Immature natural killer cell (primary cell): ENCODE data around the gene PRKCA. TPM values are rescaled to one million over a fixed set of nuclear protein-coding genes. Genes with fewer than 3 reads are reported as not detected.

Source experiments
- DNase-seq, 3 donors: peaks; one replicate each; pipeline ENCODE4 v3.0.0; 2022; ENCODE audit warnings: mixed read lengths in 1 of 3
- H3K27ac Mint-ChIP-seq, 6 donors: one replicate each; pipeline ENCODE4 v1.8.0; 2020; ENCODE audit warnings: mixed read lengths in 6 of 6, mild to moderate bottlenecking in 5 of 6, inconsistent platforms in 4 of 6, moderate library complexity in 3 of 6
- H3K27me3 Mint-ChIP-seq, 3 donors: one replicate each; pipeline ENCODE4 v1.8.0; 2020 to 2021; ENCODE audit warnings: low read depth in 3 of 3, mild to moderate bottlenecking in 3 of 3, mixed read lengths in 3 of 3, moderate library complexity in 3 of 3, inconsistent platforms in 1 of 3
- H3K36me3 Mint-ChIP-seq, 3 donors: one replicate each; pipeline ENCODE4 v1.8.0; 2020; ENCODE audit warnings: mixed read lengths in 3 of 3, inconsistent platforms in 2 of 3, mild to moderate bottlenecking in 2 of 3
- H3K4me1 Mint-ChIP-seq, 2 donors: one replicate each; pipeline ENCODE4 v1.8.0; 2020; ENCODE audit warnings: inconsistent platforms in 2 of 2, mild to moderate bottlenecking in 2 of 2, mixed read lengths in 2 of 2, moderate library complexity in 1 of 2
- H3K4me3 Mint-ChIP-seq, 5 donors: one replicate each; pipeline ENCODE4 v1.8.0; 2020; ENCODE audit warnings: mild to moderate bottlenecking in 5 of 5, mixed read lengths in 5 of 5, inconsistent platforms in 3 of 5, moderate library complexity in 3 of 5
- H3K9me3 Mint-ChIP-seq, 6 donors: one replicate each; pipeline ENCODE4 v1.8.0; 2020; ENCODE audit warnings: mild to moderate bottlenecking in 6 of 6, mixed read lengths in 6 of 6, inconsistent platforms in 4 of 6, moderate library complexity in 3 of 6
- polyA plus RNA-seq, 3 donors: library from polyadenylated mRNA; unstranded; fragments of 300-500 nt; fragmentation: Illumina TruSeq; gene quantifications; one replicate each; pipeline ENCODE4 v1.2.3, GENCODE V29; 2021

The PRKCA gene
- polyA plus RNA-seq, 3 donors from 2014 or later: 0.18 to 1.3 (median 0.28) TPM

- Mint-ChIP-seq H3K36me3 (peaks cover 0 to 3% (median 0%) of the 10 kb centered on the region in 3 donors), H3K9me3 (peaks cover 0 to 2% (median 0%) of the 10 kb centered on the region in 6 donors), H3K4me3 (no peak overlapping the region), H3K27ac (peak overlapping the region in 4 of 6 donors; percentile 4 to 72 (median 36)), H3K4me1 (peaks cover 50 to 53% of the 10 kb centered on the region in 2 donors), H3K27me3 (peaks cover 0 to 1% (median 0%) of the 10 kb centered on the region in 3 donors)
- no peak for DNase-seq
Observed at GRCh38 chr17:66677201-66677981, 375.0 kb downstream of the PRKCA start.

- Mint-ChIP-seq H3K36me3 (peaks cover 0 to 3% (median 0%) of the 10 kb centered on the region in 3 donors), H3K4me3 (no peak overlapping the region), H3K4me1 (peaks cover 48 to 51% of the 10 kb centered on the region in 2 donors), H3K27me3 (peaks cover 0 to 1% (median 0%) of the 10 kb centered on the region in 3 donors), H3K27ac (peak overlapping the region in 2 of 6 donors; percentile 4 to 72), H3K9me3 (peaks cover 0 to 2% (median 0%) of the 10 kb centered on the region in 6 donors)
- DNase-seq: no peak
Observed at GRCh38 chr17:66678061-66678460, 375.6 kb downstream of the PRKCA start.

GRCh38 chr17:66678827-66679226 is 376.4 kb downstream of the PRKCA start:
- DNase-seq: no peak
- Mint-ChIP-seq H3K27me3 (peaks cover 0 to 1% (median 0%) of the 10 kb centered on the region in 3 donors), H3K36me3 (peaks cover 0 to 4% (median 2%) of the 10 kb centered on the region in 3 donors), H3K27ac (peak overlapping the region in 4 of 6 donors; percentile 4 to 42 (median 30)), H3K4me3 (peak overlapping the region in 1 of 5 donors; percentile 27), H3K4me1 (peaks cover 40 to 43% of the 10 kb centered on the region in 2 donors), H3K9me3 (peaks cover 0 to 2% (median 0%) of the 10 kb centered on the region in 6 donors)

GRCh38 chr17:66679631-66680517 is 377.5 kb downstream of the PRKCA start:
- peaks cover 0 to 1% (median 0%) of the 10 kb centered on the region in 3 donors for H3K27me3 Mint-ChIP-seq
- peak overlapping the region in 1 of 5 donors; percentile 0 for H3K4me3 Mint-ChIP-seq
- peaks cover 0 to 2% (median 0%) of the 10 kb centered on the region in 6 donors for H3K9me3 Mint-ChIP-seq
- H3K36me3 Mint-ChIP-seq: peaks cover 0 to 6% (median 4%) of the 10 kb centered on the region in 3 donors
- H3K4me1 Mint-ChIP-seq: peaks cover 30 to 32% of the 10 kb centered on the region in 2 donors
- peak overlapping the region in 1 of 6 donors; percentile 56 for H3K27ac Mint-ChIP-seq
- DNase-seq: no peak

GRCh38 chr17:66682283-66682682 is 379.9 kb downstream of the PRKCA start:
- H3K4me1 Mint-ChIP-seq: peaks cover 26 to 30% of the 10 kb centered on the region in 2 donors
- H3K9me3 Mint-ChIP-seq: peaks cover 0 to 2% (median 0%) of the 10 kb centered on the region in 6 donors
- no peak overlapping the region for H3K27ac Mint-ChIP-seq
- DNase-seq: no peak
- peaks cover 4 to 8% (median 6%) of the 10 kb centered on the region in 3 donors for H3K36me3 Mint-ChIP-seq
- no peaks in the 10 kb centered on the region for H3K27me3 Mint-ChIP-seq
- no peak overlapping the region for H3K4me3 Mint-ChIP-seq

GRCh38 chr17:66684261-66684660 is 381.8 kb downstream of the PRKCA start:
- no peaks in the 10 kb centered on the region for H3K9me3 Mint-ChIP-seq
- H3K27me3 Mint-ChIP-seq: no peaks in the 10 kb centered on the region
- H3K4me3 Mint-ChIP-seq: no peak overlapping the region
- no peak overlapping the region for H3K27ac Mint-ChIP-seq
- H3K4me1 Mint-ChIP-seq: peaks cover 8 to 18% of the 10 kb centered on the region in 2 donors
- peaks cover 12 to 22% (median 20%) of the 10 kb centered on the region in 3 donors for H3K36me3 Mint-ChIP-seq
- no peak for DNase-seq

- Mint-ChIP-seq H3K9me3 (no peaks in the 10 kb centered on the region), H3K4me1 (peaks cover 3 to 18% of the 10 kb centered on the region in 2 donors), H3K4me3 (no peak overlapping the region), H3K27me3 (peaks cover 0 to under 1% (median 0%) of the 10 kb centered on the region in 3 donors), H3K27ac (no peak overlapping the region), H3K36me3 (peaks cover 16 to 27% (median 25%) of the 10 kb centered on the region in 3 donors)
- DNase-seq: no peak
Observed at GRCh38 chr17:66684731-66685130, 382.3 kb downstream of the PRKCA start.

- H3K9me3 Mint-ChIP-seq: no peaks in the 10 kb centered on the region
- DNase-seq: no peak
- H3K27ac Mint-ChIP-seq: no peak overlapping the region
- H3K4me1 Mint-ChIP-seq: peaks cover 18 to 30% of the 10 kb centered on the region in 2 donors
- no peak overlapping the region for H3K4me3 Mint-ChIP-seq
- peaks cover 17 to 34% (median 32%) of the 10 kb centered on the region in 3 donors for H3K36me3 Mint-ChIP-seq
- H3K27me3 Mint-ChIP-seq: peaks cover 1 to 6% (median 4%) of the 10 kb centered on the region in 3 donors
Observed at GRCh38 chr17:66686601-66687000, 384.2 kb downstream of the PRKCA start.

- peak overlapping the region in 1 of 6 donors; percentile 72 for H3K27ac Mint-ChIP-seq
- H3K4me3 Mint-ChIP-seq: no peak overlapping the region
- DNase-seq: no peak
- peaks cover 29 to 41% of the 10 kb centered on the region in 2 donors for H3K4me1 Mint-ChIP-seq
- H3K36me3 Mint-ChIP-seq: peaks cover 17 to 43% (median 34%) of the 10 kb centered on the region in 3 donors
- H3K9me3 Mint-ChIP-seq: no peaks in the 10 kb centered on the region
- H3K27me3 Mint-ChIP-seq: peaks cover 1 to 9% (median 4%) of the 10 kb centered on the region in 3 donors
Observed at GRCh38 chr17:66687570-66688284, 385.3 kb downstream of the PRKCA start.

GRCh38 chr17:66689221-66689620 is 386.8 kb downstream of the PRKCA start:
- H3K4me3 Mint-ChIP-seq: no peak overlapping the region
- peaks cover 35 to 44% of the 10 kb centered on the region in 2 donors for H3K4me1 Mint-ChIP-seq
- H3K36me3 Mint-ChIP-seq: peaks cover 14 to 43% (median 30%) of the 10 kb centered on the region in 3 donors
- H3K27ac Mint-ChIP-seq: peak overlapping the region in 3 of 6 donors; percentile 15 to 69 (median 32)
- DNase-seq: no peak
- peaks cover 1 to 9% (median 4%) of the 10 kb centered on the region in 3 donors for H3K27me3 Mint-ChIP-seq
- H3K9me3 Mint-ChIP-seq: no peaks in the 10 kb centered on the region

GRCh38 chr17:66690166-66690565 is 387.8 kb downstream of the PRKCA start:
- H3K36me3 Mint-ChIP-seq: peaks cover 19 to 50% (median 37%) of the 10 kb centered on the region in 3 donors
- peaks cover 3 to 9% (median 4%) of the 10 kb centered on the region in 3 donors for H3K27me3 Mint-ChIP-seq
- H3K4me1 Mint-ChIP-seq: peaks cover 35 to 44% of the 10 kb centered on the region in 2 donors
- H3K9me3 Mint-ChIP-seq: no peaks in the 10 kb centered on the region
- DNase-seq: no peak
- peak overlapping the region in 1 of 5 donors; percentile 41 for H3K4me3 Mint-ChIP-seq
- peak overlapping the region in 5 of 6 donors; percentile 18 to 90 (median 69) for H3K27ac Mint-ChIP-seq

- Mint-ChIP-seq H3K27ac (peak overlapping the region; percentile 61 to 95 (median 86)), H3K36me3 (peaks cover 21 to 62% (median 51%) of the 10 kb centered on the region in 3 donors), H3K9me3 (peaks cover 0 to 1% (median 0%) of the 10 kb centered on the region in 6 donors)
Observed at GRCh38 chr17:66691644-66692420, 389.4 kb downstream of the PRKCA start.

More at GRCh38 chr17:66691644-66692420, 389.4 kb downstream of the PRKCA start:
- Mint-ChIP-seq H3K4me1 (peaks cover 35 to 44% of the 10 kb centered on the region in 2 donors), H3K4me3 (peak overlapping the region; percentile 64 to 80 (median 71)), H3K27me3 (peaks cover 3 to 9% (median 4%) of the 10 kb centered on the region in 3 donors)
- DNase-seq: peak; percentile 14 to 48 (median 40)
